Suprapubic skin (tissue), 4 donors: Measurements from ENCODE around the gene PIGB. TPM values are rescaled to one million over a fixed set of nuclear protein-coding genes. Genes with fewer than 3 reads are reported as not detected.

Experiments used
- DNase-seq, 2 donors: peaks; one replicate each; pipeline ENCODE4 v3.0.0-alpha.2; 2019; ENCODE audit warnings: low spot score in 2 of 2
- H3K27ac ChIP-seq: fragments of 200-600 bp; sonication (generic); one replicate; pipeline ENCODE4 v1.5.1; 2019
- H3K27me3 ChIP-seq: fragments of 200-600 bp; sonication (generic); one replicate; pipeline ENCODE4 v1.5.1; 2019
- H3K36me3 ChIP-seq: fragments of 200-600 bp; sonication (generic); one replicate; pipeline ENCODE4 v1.5.1; 2019
- H3K4me1 ChIP-seq: fragments of 200-600 bp; sonication (generic); one replicate; pipeline ENCODE4 v1.5.1; 2019
- H3K4me3 ChIP-seq: fragments of 200-600 bp; sonication (generic); one replicate; pipeline ENCODE4 v1.5.1; 2019; ENCODE audit warnings: mild to moderate bottlenecking
- H3K9me3 ChIP-seq: fragments of 200-600 bp; sonication (generic); one replicate; pipeline ENCODE4 v1.5.1; 2019
- EP300 ChIP-seq: sonication (generic); formaldehyde crosslinking; IDR thresholded peaks from one replicate; pipeline ENCODE4 v1.6.1; 2017; ENCODE audit warnings: antibody characterized with exemption
- POLR2A ChIP-seq, 2 donors: fragments of 450-650 bp; IDR thresholded peaks; one replicate each; pipeline ENCODE4 v1.6.1; 2017; ENCODE audit warnings: antibody characterized with exemption in 2 of 2, mild to moderate bottlenecking in 2 of 2, moderate library complexity in 2 of 2
- POLR2AphosphoS5 ChIP-seq, 3 donors: sonication (generic); formaldehyde crosslinking; IDR thresholded peaks; one replicate each; pipeline ENCODE4 v1.6.1; 2017; ENCODE audit warnings: antibody characterized with exemption in 3 of 3
- WGBS: methylation state at CpG from one replicate; pipeline ENCODE4 v1.1.5; 2018; 5-methylcytosine and 5-hydroxymethylcytosine counted together
- total RNA-seq, 4 donors: library from RNA; depleted of rRNA; stranded (reverse); fragments of >200 nt; gene quantifications; one replicate each; pipeline ENCODE4 v1.1.0, GENCODE V29; 2016
- TF ChIP-seq, protein P1 (sequence below), 2 donors: fragments of 200-600 bp in 1 of 2; fragments of 450-650 bp in 1 of 2; sonication (generic) in 1 of 2; IDR thresholded peaks; one replicate each; pipeline ENCODE4 v1.5.1; 2016 to 2019; ENCODE audit warnings: antibody characterized with exemption in 2 of 2, mild to moderate bottlenecking in 1 of 2, moderate library complexity in 1 of 2

PIGB gene
- 10 to 100 TPM in 2 of 4 donors, 1 to 10 TPM in 2; 6.7 to 13.2 (median 9.9) TPM for total RNA-seq

DNA sequence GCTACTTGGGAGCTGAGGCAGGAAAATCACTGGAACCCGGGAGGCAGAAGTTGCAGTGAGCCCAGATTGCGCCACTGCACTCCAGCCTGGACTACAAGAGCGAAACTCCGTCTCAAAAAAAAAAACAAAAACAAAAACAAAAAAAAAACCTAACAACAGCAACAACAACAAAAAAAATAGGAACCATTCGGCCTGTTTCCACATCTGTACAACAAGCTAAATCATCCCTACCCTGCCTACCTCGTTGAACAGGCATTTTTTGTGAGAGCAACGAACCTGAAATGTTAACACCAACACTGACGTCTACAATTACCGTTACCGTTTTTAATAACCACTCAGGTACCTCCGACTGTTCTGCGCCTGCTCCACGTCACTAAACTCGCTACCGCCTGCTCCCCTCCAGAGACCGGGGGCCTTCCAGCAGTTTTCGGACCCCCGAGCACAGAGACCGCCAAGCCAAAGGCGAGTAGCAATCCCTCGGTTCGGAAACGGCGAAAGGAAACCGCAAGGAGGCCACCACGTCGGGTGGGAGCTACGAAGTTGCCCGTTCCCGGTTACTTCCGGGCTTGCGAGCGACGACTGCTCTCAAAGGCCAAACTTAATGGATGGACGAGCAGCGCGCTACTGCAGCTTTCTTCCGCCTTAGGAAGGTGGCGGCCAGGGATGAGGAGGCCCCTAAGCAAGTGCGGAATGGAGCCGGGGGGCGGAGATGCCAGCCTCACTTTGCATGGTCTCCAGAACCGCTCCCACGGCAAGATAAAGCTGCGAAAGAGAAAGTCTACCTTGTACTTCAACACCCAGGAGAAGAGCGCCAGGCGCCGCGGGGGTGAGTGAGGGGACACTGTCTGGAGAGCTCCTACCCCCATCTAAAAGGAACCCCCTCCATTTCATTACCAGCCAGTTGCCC is at the start of gene PIGB, which contains the start of gene PIGBOS1:
Gene PIGB, plus strand, starts transcription at position 635 of the 907 bp plus-strand sequence. Its CDS starts 29 bp downstream, at position 664.
Gene PIGBOS1, minus strand, starts transcription at position 536 of the 907 bp plus-strand sequence. CDS start 1,331 bp downstream, outside the sequence.
- peak within 1 kb of the TSS; percentile 92 for H3K27ac ChIP-seq
- WGBS: under 1% methylated on average over 47 of the region's 49 CpGs
- peak within 1 kb of the TSS; percentile 90 for H3K4me3 ChIP-seq
- H3K36me3 ChIP-seq: no peaks in the 10 kb centered on the region
- H3K9me3 ChIP-seq: no peaks in the 10 kb centered on the region
- peaks cover 30% of the 10 kb centered on the region for H3K4me1 ChIP-seq
- peak in 1 of 2 donors; percentile 63 for TF ChIP-seq POLR2A (IDR thresholded peaks at IDR 0.05)
- peak; percentile 49 to 97 (median 60) for TF ChIP-seq POLR2AphosphoS5 (IDR thresholded peaks at IDR 0.05)
- TF ChIP-seq, protein P1, sequence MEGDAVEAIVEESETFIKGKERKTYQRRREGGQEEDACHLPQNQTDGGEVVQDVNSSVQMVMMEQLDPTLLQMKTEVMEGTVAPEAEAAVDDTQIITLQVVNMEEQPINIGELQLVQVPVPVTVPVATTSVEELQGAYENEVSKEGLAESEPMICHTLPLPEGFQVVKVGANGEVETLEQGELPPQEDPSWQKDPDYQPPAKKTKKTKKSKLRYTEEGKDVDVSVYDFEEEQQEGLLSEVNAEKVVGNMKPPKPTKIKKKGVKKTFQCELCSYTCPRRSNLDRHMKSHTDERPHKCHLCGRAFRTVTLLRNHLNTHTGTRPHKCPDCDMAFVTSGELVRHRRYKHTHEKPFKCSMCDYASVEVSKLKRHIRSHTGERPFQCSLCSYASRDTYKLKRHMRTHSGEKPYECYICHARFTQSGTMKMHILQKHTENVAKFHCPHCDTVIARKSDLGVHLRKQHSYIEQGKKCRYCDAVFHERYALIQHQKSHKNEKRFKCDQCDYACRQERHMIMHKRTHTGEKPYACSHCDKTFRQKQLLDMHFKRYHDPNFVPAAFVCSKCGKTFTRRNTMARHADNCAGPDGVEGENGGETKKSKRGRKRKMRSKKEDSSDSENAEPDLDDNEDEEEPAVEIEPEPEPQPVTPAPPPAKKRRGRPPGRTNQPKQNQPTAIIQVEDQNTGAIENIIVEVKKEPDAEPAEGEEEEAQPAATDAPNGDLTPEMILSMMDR (IDR thresholded peaks at IDR 0.05): no peak
- TF ChIP-seq EP300: no peak
- peak; percentile 91 to 92 for DNase-seq
- H3K27me3 ChIP-seq: no peaks in the 10 kb centered on the region

DNA sequence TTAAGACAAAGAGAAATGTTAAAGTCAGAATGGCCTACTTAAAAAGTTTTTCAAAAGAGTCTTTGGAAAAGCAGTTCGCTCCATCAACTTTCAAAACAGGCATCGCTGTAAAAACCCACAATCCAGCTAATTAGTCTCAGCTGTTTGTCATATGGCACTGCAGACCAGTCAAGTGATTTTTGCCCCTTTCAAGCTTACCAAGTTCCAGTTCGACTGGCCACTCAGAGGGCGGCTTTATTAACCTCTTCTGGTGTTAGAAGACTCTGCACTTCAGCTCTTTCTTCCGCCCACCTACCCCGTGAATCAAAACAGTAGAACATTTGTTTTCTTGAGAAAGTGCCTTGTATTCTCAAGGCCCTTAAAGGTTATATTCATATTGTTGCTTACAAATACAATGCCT is 48.7 kb upstream of the PIGB start:
- Histone ChIP-seq H3K4me3 (no peak overlapping the region), H3K27ac (no peak overlapping the region), H3K4me1 (peaks cover 3% of the 10 kb centered on the region), H3K27me3 (no peaks in the 10 kb centered on the region), H3K9me3 (no peaks in the 10 kb centered on the region), H3K36me3 (no peaks in the 10 kb centered on the region)
- TF ChIP-seq, protein P1 (IDR thresholded peaks at IDR 0.05): no peak
- TF ChIP-seq POLR2A (IDR thresholded peaks at IDR 0.05): no peak
- TF ChIP-seq POLR2AphosphoS5 (IDR thresholded peaks at IDR 0.05): no peak
- no peak for TF ChIP-seq EP300
- WGBS: 70% methylated on average over 6 of the region's 6 CpGs
- no peak for DNase-seq

DNA sequence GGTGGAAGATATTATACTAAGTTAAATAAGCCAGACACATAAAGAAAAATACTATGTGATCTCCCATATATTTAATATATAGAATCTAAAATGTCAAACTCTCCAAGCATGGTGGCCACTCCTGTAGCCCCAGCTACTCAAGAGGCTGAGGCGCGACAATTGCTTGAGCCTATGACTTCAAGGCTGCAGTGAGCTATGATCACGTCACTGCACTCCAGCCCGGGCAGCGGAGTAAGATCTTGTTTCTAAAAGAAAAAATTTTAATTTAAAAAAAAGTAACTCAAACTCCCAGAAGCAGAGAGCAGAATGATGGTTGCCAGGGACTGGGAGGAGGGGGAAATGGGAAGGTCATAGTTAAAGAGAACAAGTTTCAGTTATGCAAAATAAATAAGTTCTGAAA is 42.7 kb upstream of the PIGB start:
- no peaks in the 10 kb centered on the region for H3K36me3 ChIP-seq
- H3K27me3 ChIP-seq: no peaks in the 10 kb centered on the region
- no peak overlapping the region for H3K27ac ChIP-seq
- no peak for DNase-seq
- TF ChIP-seq POLR2AphosphoS5 (IDR thresholded peaks at IDR 0.05): no peak
- TF ChIP-seq EP300: no peak
- TF ChIP-seq, protein P1 (IDR thresholded peaks at IDR 0.05): no peak
- TF ChIP-seq POLR2A (IDR thresholded peaks at IDR 0.05): no peak
- H3K4me3 ChIP-seq: no peak overlapping the region
- WGBS: 94% methylated on average over 5 of the region's 5 CpGs
- H3K9me3 ChIP-seq: no peaks in the 10 kb centered on the region
- H3K4me1 ChIP-seq: peaks cover 4% of the 10 kb centered on the region

DNA sequence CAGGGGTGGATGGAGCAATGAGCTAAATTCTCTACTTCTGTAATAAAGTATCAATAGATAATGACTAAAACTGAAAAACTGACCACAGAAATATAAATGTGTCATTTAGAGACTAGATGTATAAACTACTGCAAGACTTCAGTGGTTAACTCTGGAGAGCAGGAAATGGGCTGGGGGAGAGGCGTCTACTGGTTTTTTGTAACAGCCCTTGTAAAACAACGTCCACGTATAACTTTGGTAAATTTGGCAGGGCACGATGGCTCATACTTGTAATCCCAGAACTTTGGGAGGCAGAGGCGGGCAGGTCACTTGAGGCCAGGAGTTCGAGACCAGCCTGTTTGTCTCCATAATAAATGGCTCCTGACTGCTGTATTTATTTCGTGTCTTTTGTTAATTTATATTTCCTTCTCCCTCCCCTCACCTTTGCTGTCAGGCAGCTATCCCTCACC is 41.9 kb upstream of the PIGB start:
- no peaks in the 10 kb centered on the region for H3K36me3 ChIP-seq
- no peaks in the 10 kb centered on the region for H3K9me3 ChIP-seq
- TF ChIP-seq, protein P1 (IDR thresholded peaks at IDR 0.05): no peak
- no peak overlapping the region for H3K27ac ChIP-seq
- H3K4me1 ChIP-seq: peaks cover 5% of the 10 kb centered on the region
- H3K4me3 ChIP-seq: no peak overlapping the region
- no peak for DNase-seq
- WGBS: 52% methylated on average over 7 of the region's 7 CpGs
- no peaks in the 10 kb centered on the region for H3K27me3 ChIP-seq

DNA sequence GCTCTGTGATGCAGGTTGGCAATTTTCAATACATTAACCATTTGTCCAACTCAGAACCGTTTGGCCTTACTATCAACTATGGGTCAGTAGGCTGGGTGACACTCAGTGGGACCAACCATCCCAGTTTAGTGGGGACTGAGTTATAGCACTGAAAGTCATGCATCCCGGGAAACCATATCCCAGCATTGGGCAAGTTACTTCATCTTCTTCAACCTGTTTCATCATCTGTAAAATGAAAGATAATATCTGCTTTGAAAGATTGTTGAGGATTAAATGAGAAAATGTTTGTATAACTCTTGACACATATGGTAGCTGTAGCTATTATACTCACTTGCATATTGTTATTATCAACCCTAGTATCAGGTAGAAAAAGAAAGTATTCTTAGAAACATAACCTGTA is 41.3 kb upstream of the PIGB start:
- Histone ChIP-seq H3K36me3 (no peaks in the 10 kb centered on the region), H3K4me1 (peaks cover 10% of the 10 kb centered on the region), H3K9me3 (no peaks in the 10 kb centered on the region), H3K4me3 (no peak overlapping the region), H3K27me3 (no peaks in the 10 kb centered on the region), H3K27ac (no peak overlapping the region)
- TF ChIP-seq POLR2A (IDR thresholded peaks at IDR 0.05) (no peak), POLR2AphosphoS5 (IDR thresholded peaks at IDR 0.05) (no peak), EP300 (no peak)
- TF ChIP-seq, protein P1 (IDR thresholded peaks at IDR 0.05): no peak
- DNase-seq: no peak
- 75% methylated on average over 2 of the region's 2 CpGs for WGBS
